A549 (cell line): ENCODE measurements around the gene ZNF266.

ENCODE experiments used
- CEBPB ChIP-seq, 2 experiments: fragments of >200 bp in 1 of 2; sonication (Bioruptor Twin) in 1 of 2; formaldehyde crosslinking in 1 of 2; IDR thresholded peaks; 2 replicates each; pipeline ENCODE4 v1.6.1; 2012 to 2016
- EP300 ChIP-seq, 2 experiments: fragments of >200 bp; sonication (Bioruptor Twin); formaldehyde crosslinking; IDR thresholded peaks; 2 replicates in 1 of 2; 3 replicates in 1 of 2; pipeline ENCODE4 v1.6.1; 2016 to 2017
- ESRRA ChIP-seq: fragments of 150-350 bp; IDR thresholded peaks from 2 replicates; pipeline ENCODE4 v1.6.1; 2014; ENCODE audit warnings: mild to moderate bottlenecking, low read length, borderline replicate concordance
- NR3C1 ChIP-seq: fragments of >200 bp; sonication (Bioruptor Twin); formaldehyde crosslinking; IDR thresholded peaks from 3 replicates; pipeline ENCODE4 v1.6.1; 2017
- SMC3 ChIP-seq: fragments of >200 bp; sonication (Bioruptor Twin); formaldehyde crosslinking; IDR thresholded peaks from 3 replicates; pipeline ENCODE4 v1.6.1; 2018; ENCODE audit warnings: inconsistent platforms
- ZFP36 ChIP-seq: fragments of 450-650 bp; IDR thresholded peaks from 2 replicates; pipeline ENCODE4 v1.6.1; 2014; ENCODE audit warnings: borderline replicate concordance; ENCODE audit not compliant: partially characterized antibody
- TF ChIP-seq, protein P1 (sequence below): fragments of >200 bp; sonication (Bioruptor Twin); formaldehyde crosslinking; IDR thresholded peaks from 3 replicates; pipeline ENCODE4 v1.5.1; 2016

DNA sequence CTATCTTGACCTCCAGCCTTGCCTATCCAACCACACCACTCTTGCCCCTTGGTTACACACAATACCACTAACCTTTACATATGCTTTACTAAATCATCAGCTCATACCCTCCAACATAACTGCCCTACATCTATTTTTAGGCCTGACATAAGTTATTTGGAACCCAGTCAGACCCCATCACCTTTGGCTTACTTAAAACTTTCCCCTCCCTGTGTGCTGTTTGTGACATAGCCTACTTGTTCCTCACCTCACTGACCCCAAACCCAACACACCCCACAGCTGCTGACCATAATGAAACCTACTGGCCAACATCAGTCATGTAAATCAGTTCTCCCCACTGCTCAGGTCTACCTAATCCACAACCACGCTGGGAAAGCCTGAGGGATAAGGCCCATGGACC is 4.9 kb downstream of the ZNF266 start:
- TF ChIP-seq, protein P1, sequence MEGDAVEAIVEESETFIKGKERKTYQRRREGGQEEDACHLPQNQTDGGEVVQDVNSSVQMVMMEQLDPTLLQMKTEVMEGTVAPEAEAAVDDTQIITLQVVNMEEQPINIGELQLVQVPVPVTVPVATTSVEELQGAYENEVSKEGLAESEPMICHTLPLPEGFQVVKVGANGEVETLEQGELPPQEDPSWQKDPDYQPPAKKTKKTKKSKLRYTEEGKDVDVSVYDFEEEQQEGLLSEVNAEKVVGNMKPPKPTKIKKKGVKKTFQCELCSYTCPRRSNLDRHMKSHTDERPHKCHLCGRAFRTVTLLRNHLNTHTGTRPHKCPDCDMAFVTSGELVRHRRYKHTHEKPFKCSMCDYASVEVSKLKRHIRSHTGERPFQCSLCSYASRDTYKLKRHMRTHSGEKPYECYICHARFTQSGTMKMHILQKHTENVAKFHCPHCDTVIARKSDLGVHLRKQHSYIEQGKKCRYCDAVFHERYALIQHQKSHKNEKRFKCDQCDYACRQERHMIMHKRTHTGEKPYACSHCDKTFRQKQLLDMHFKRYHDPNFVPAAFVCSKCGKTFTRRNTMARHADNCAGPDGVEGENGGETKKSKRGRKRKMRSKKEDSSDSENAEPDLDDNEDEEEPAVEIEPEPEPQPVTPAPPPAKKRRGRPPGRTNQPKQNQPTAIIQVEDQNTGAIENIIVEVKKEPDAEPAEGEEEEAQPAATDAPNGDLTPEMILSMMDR: no peak
- TF ChIP-seq CEBPB (IDR thresholded peaks at IDR 0.05) (no peak), SMC3 (no peak), ZFP36 (no peak), ESRRA (no peak), EP300 (IDR thresholded peaks at IDR 0.05) (no peak), NR3C1 (no peak)
